Kidney (tissue), 22 donors: ENCODE data around the gene CLDN9. TPM values are rescaled to one million over a fixed set of nuclear protein-coding genes. Genes with fewer than 3 reads are reported as not detected.
A peak's percentile ranks its signal among the peaks of the same experiment; 100 is the strongest.

ENCODE experiments used
- DNase-seq, 5 donors: peaks; one replicate each; pipeline ENCODE4 v3.0.0-alpha.2; 2013 to 2020
- FAIRE-seq: peaks from 2 replicates; lab custom pipeline; 2012; peaks lifted over from hg19 to GRCh38; lab: Jason Lieb, UNC
- H3K27ac ChIP-seq, 2 donors: one replicate each; pipeline ENCODE4 v1.7.0; 2013; ENCODE audit warnings: low read depth in 2 of 2, low read length in 2 of 2, inconsistent platforms in 1 of 2
- H3K27me3 ChIP-seq: one replicate; pipeline ENCODE4 v1.7.1; 2013; ENCODE audit warnings: low read length, inconsistent platforms; ENCODE audit not compliant: control insufficient read depth, insufficient read depth
- H3K36me3 ChIP-seq, 3 donors: one replicate each; pipeline versions ENCODE4 v1.7.0 to v1.7.1; 2013; ENCODE audit warnings: low read length in 3 of 3, control low read depth in 1 of 3, inconsistent platforms in 1 of 3; ENCODE audit not compliant: insufficient read depth in 3 of 3, control insufficient read depth in 2 of 3
- H3K4me1 ChIP-seq, 3 donors: one replicate each; pipeline versions ENCODE4 v1.7.0 to v1.7.1; 2013; ENCODE audit warnings: low read length in 3 of 3, inconsistent platforms in 1 of 3, low read depth in 1 of 3; ENCODE audit not compliant: control insufficient read depth in 2 of 3, insufficient read depth in 2 of 3
- H3K4me3 ChIP-seq, 3 donors: one replicate each; pipeline versions ENCODE4 v1.7.0 to v1.8.1; 2013; ENCODE audit warnings: low read length in 3 of 3, control low read depth in 1 of 3, inconsistent platforms in 1 of 3
- H3K9ac ChIP-seq, 3 donors: one replicate each; pipeline versions ENCODE4 v1.7.0 to v1.7.1; 2013; ENCODE audit warnings: low read length in 3 of 3, control low read depth in 1 of 3, inconsistent platforms in 1 of 3
- H3K9me3 ChIP-seq, 3 donors: one replicate each; pipeline versions ENCODE4 v1.7.0 to v1.7.1; 2013; ENCODE audit warnings: low read length in 3 of 3, control low read depth in 1 of 3, inconsistent platforms in 1 of 3; ENCODE audit not compliant: control insufficient read depth in 2 of 3, insufficient read depth in 1 of 3
- intact Hi-C: fragments of 100-400 bp; cut with DNase I; formaldehyde crosslinking; loops from one replicate; pipeline ENCODE4 v1.11.1; 2022
- long read RNA-seq, 10 donors: library from polyadenylated mRNA in 1 of 10; unstranded in 1 of 10; transcript quantifications; one replicate each; pipeline ENCODE4 v2.0.0 and lab custom pipeline, GENCODE V29; 2021 to 2026
- polyA plus RNA-seq: library from polyadenylated mRNA; stranded (reverse); fragments of 350-450 nt; fragmentation: Illumina TruSeq; extraction: RNeasy Lipid Tissue Mini Kit (QIAGEN cat#74804); gene quantifications from one replicate; pipeline ENCODE4 v1.2.3, GENCODE V29; 2014; ENCODE audit warnings: low read depth, low replicate concordance; ENCODE audit not compliant: insufficient read depth
- total RNA-seq: library from RNA; stranded (reverse); fragmentation: NEBNext Ultra II Directional; extraction: Animal tissue kit (Norgen Biotek cat#: 25700); gene quantifications from one replicate; pipeline ENCODE4 v1.2.1, GENCODE V29; 2021
- TF ChIP-seq, protein P1 (sequence below): IDR thresholded peaks from 3 replicates; pipeline ENCODE4 v1.5.1; 2012; ENCODE audit warnings: mild to moderate bottlenecking, moderate library complexity, borderline replicate concordance; ENCODE audit not compliant: insufficient read depth; ENCODE audit errors: extremely low read depth
- donor health status: control.
- donor health status: control.
- donor health status: control.
- donor health status: control.
- donor health status: control.
- donor health status: DM: yes; HTN: yes; CAD: no.
- donor health status: Normal renal cell carcinoma (clear cell type).

Gene CLDN9, protein sequence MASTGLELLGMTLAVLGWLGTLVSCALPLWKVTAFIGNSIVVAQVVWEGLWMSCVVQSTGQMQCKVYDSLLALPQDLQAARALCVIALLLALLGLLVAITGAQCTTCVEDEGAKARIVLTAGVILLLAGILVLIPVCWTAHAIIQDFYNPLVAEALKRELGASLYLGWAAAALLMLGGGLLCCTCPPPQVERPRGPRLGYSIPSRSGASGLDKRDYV
- total RNA-seq (0.60 TPM), polyA plus RNA-seq (not detected)
- long read RNA-seq, donor 1, partial matches to known transcripts = 0 of 3 reads
- long read RNA-seq, donor 1, other reads (novel, unspliced or antisense) = 0 of 3 reads
- long read RNA-seq, donor 2, partial matches to known transcripts = 0 of 2 reads
- long read RNA-seq, donor 2, other reads (novel, unspliced or antisense) = 0 of 2 reads
- long read RNA-seq, donor 3, partial matches to known transcripts = 0 of 2 reads
- long read RNA-seq, donor 3, other reads (novel, unspliced or antisense) = 0 of 2 reads
- long read RNA-seq, donor 4 = 0 reads
- long read RNA-seq, donor 5 = 0 reads
- long read RNA-seq, donor 6, partial matches to known transcripts = 0 of 4 reads
- long read RNA-seq, donor 6, other reads (novel, unspliced or antisense) = 0 of 4 reads
- long read RNA-seq, donor 7 = 0 reads
- long read RNA-seq, donor 8, partial matches to known transcripts = 0 of 3 reads
- long read RNA-seq, donor 8, other reads (novel, unspliced or antisense) = 0 of 3 reads
- long read RNA-seq, donor 9, partial matches to known transcripts = 0 of 3 reads
- long read RNA-seq, donor 9, other reads (novel, unspliced or antisense) = 0 of 3 reads
- long read RNA-seq, donor 10, partial matches to known transcripts = 0 of 4 reads
- long read RNA-seq, donor 10, other reads (novel, unspliced or antisense) = 0 of 4 reads

DNA sequence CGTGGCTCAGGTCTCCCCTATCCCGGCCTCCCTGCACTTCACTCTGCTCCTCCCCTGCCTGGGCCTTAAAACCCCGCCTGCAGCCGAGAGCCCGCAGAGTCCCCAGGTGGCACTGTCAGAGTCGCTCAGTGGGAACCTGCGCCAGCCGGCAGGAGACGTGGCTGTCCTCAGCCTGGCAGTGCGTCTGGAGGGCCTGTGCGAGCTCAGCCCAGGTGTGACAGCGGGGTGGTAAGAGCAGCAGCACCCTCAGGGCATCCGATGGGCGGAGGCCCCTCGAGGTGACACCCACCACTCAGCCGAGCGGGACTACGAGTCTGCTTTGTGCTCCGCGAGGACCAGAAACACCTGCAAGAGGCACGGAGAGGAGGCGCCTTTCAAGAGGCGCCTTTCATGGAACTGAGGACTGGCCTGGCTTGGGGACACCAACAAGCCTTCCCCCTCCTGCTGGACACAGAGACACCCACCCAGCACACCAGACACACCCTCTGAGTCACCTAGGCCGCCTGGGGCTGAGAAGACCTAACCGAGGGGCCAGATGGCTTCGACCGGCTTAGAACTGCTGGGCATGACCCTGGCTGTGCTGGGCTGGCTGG, at the start of gene CLDN9:
Gene CLDN9 (plus strand): TSS at position 96 of the 593 bp plus-strand sequence. CDS start 440 bp downstream, at position 536.
- Histone ChIP-seq H3K4me3 (no peak within 1 kb of the TSS), H3K27ac (no peak within 1 kb of the TSS)
- FAIRE-seq = no peak

DNA sequence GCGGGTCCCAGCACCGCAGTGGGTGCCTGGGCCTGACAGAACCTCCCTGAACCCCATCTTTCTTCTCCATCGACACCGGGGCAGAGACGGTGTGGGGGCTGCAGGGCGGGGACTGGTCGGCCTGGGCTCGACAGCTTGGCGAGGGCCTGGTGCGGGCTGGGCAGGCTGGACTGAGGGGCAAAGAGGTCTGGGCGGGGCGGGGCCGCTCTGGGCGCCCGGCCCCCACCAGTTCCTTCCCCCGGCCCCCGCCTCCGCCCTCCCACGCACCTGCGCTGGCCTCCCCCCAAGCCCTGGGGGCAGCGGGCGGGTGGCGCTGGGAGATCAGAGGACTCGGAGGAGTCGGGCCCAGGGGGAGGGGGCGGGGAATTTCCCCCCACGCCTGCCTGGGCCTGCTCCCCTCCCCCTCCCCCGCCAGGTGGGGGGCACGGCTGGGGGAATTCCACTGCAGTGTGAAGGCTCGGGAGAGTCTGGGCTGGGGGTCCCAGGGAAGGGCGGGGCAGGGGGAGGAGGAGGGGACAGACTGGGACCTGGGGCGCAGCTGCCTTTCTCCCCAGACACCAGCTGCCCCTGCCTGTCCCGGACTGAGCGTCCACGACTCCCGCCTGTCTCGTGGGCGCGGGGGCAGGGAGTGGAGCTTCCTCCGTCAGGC, 49.5 kb upstream of the CLDN9 start:
- Histone ChIP-seq H3K4me1 (peaks cover 0 to 11% (median 0%) of the 10 kb centered on the region in 3 donors), H3K9me3 (no peaks in the 10 kb centered on the region), H3K27ac (no peak overlapping the region), H3K27me3 (peaks cover 15% of the 10 kb centered on the region), H3K36me3 (no peaks in the 10 kb centered on the region), H3K4me3 (no peak overlapping the region), H3K9ac (no peak overlapping the region)
- FAIRE-seq (no peak), DNase-seq (peak in 4 of 5 donors; percentile 48 to 84 (median 70))
- intact Hi-C loops = no loop called here
- TF ChIP-seq, protein P1, sequence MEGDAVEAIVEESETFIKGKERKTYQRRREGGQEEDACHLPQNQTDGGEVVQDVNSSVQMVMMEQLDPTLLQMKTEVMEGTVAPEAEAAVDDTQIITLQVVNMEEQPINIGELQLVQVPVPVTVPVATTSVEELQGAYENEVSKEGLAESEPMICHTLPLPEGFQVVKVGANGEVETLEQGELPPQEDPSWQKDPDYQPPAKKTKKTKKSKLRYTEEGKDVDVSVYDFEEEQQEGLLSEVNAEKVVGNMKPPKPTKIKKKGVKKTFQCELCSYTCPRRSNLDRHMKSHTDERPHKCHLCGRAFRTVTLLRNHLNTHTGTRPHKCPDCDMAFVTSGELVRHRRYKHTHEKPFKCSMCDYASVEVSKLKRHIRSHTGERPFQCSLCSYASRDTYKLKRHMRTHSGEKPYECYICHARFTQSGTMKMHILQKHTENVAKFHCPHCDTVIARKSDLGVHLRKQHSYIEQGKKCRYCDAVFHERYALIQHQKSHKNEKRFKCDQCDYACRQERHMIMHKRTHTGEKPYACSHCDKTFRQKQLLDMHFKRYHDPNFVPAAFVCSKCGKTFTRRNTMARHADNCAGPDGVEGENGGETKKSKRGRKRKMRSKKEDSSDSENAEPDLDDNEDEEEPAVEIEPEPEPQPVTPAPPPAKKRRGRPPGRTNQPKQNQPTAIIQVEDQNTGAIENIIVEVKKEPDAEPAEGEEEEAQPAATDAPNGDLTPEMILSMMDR = no peak

More for the DNA sequence above, at the start of gene CLDN9:
- no peaks in the 10 kb centered on the region for H3K9me3 ChIP-seq
- H3K27me3 ChIP-seq = peaks cover 5% of the 10 kb centered on the region
- no peak within 1 kb of the TSS for H3K9ac ChIP-seq
- intact Hi-C loops = no loop called here
- H3K4me1 ChIP-seq = peaks cover 0 to under 1% (median 0%) of the 10 kb centered on the region in 3 donors
- DNase-seq = peak in 4 of 5 donors; percentile 77 to 83 (median 80)
- H3K36me3 ChIP-seq = no peaks in the 10 kb centered on the region
- TF ChIP-seq, protein P1 = no peak

DNA sequence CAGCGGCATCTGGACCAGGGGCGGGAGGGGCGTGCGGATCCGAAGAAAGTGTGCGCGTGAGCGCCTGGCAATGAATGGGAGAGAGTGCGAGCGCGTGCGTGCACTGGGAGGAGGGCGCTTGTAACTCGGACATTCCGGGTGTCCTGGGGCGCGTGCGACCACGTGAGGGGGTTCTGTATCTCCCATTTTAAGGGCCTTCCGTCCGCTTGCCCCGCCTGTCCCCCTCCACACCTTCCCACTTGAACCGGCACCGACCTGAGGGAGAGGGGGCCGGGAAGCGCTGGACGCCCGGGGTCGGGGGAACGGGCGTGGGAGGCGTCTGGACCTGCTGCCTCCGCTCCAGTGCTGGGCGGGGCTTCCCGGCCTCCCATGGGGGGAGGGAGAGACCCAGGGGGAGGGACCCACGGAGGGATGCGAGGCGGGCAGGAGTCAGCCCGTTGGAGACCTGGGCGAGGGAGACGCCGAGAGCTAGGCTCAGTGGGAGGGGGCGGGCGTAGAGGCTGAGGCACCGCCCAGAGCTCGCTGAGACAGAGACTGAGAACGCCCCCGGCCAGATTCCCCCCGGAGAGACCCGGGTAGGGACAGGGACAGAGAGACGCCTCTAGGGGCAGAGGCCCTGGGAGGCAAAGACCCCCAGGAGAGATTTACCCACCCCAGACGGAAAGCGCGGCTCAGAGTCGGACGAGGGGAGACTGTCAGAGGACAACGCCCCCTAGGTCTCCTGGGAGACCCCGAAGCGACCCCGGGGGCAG, 48.8 kb upstream of the CLDN9 start, which contains the start of gene KREMEN2:
Gene KREMEN2 (plus strand): TSS at position 553 of the 752 bp plus-strand sequence. CDS start 246 bp downstream, outside the sequence.
- FAIRE-seq = no peak
- Histone ChIP-seq H3K27ac (no peak within 1 kb of the TSS), H3K36me3 (no peaks in the 10 kb centered on the region), H3K27me3 (peaks cover 15% of the 10 kb centered on the region), H3K9ac (no peak within 1 kb of the TSS), H3K4me1 (peaks cover 0 to 14% (median 0%) of the 10 kb centered on the region in 3 donors), H3K9me3 (no peaks in the 10 kb centered on the region), H3K4me3 (no peak within 1 kb of the TSS)
- intact Hi-C loops = no loop called here
- DNase-seq = peak in 4 of 5 donors; percentile 66 to 91 (median 78)
- TF ChIP-seq, protein P1 = no peak
